Gastroesophageal sphincter (tissue), 3 donors: Measurements from ENCODE around the gene BMP8B.

Experiments used
- CTCF ChIP-seq, 4 experiments: fragments of 200-600 bp in 2 of 4; fragments of 450-650 bp in 2 of 4; sonication (generic) in 1 of 4; IDR thresholded peaks; one replicate each; pipeline ENCODE4 v1.5.1; 2017 to 2019; ENCODE audit warnings: antibody characterized with exemption in 4 of 4, mild to moderate bottlenecking in 2 of 4, moderate library complexity in 2 of 4
- EP300 ChIP-seq: sonication (generic); formaldehyde crosslinking; IDR thresholded peaks from one replicate; pipeline ENCODE4 v1.6.1; 2017; ENCODE audit warnings: antibody characterized with exemption, mild to moderate bottlenecking
- POLR2A ChIP-seq, 2 donors: fragments of 450-650 bp; IDR thresholded peaks; one replicate each; pipeline ENCODE4 v1.6.1; 2017; ENCODE audit warnings: antibody characterized with exemption in 2 of 2, mild to moderate bottlenecking in 2 of 2, moderate library complexity in 1 of 2

- TF ChIP-seq EP300 = no peak
- TF ChIP-seq CTCF (IDR thresholded peaks at IDR 0.05) = no peak
- TF ChIP-seq POLR2A (IDR thresholded peaks at IDR 0.05) = no peak
Measured at GRCh38 chr1:39827201-39827600, 38.5 kb upstream of the BMP8B start.
